ENCODE measurements around the gene MYBBP1A.

MYBBP1A gene

GRCh38 chr17:4547118-4547906 is 7.9 kb downstream of the MYBBP1A start:
- no peak for DNase-seq

GRCh38 chr17:4545217-4545951 is 9.8 kb downstream of the MYBBP1A start:
- no peak for DNase-seq

GRCh38 chr17:4544951-4545216 is 10.3 kb downstream of the MYBBP1A start:
- DNase-seq, result no peak

GRCh38 chr17:4544135-4544950 is 10.8 kb downstream of the MYBBP1A start:
- DNase-seq, result no peak

- DNase-seq, result no peak
These were observed 11.6 kb downstream of the MYBBP1A start for GRCh38 chr17:4543557-4544026.

- no peak for DNase-seq
These were observed 12.4 kb downstream of the MYBBP1A start for GRCh38 chr17:4542726-4543191.

GRCh38 chr17:4542003-4542725 is 13.0 kb downstream of the MYBBP1A start:
- DNase-seq, result no peak

GRCh38 chr17:4541328-4542002 is 13.7 kb downstream of the MYBBP1A start:
- no peak for DNase-seq

GRCh38 chr17:4540687-4541327 is 14.4 kb downstream of the MYBBP1A start:
- no peak for DNase-seq

GRCh38 chr17:4540224-4540651 is 14.9 kb downstream of the MYBBP1A start:
- no peak for DNase-seq

- DNase-seq, result no peak
These were observed 15.5 kb downstream of the MYBBP1A start for GRCh38 chr17:4539576-4540223.

- DNase-seq, result no peak
These were observed 16.2 kb downstream of the MYBBP1A start for GRCh38 chr17:4539025-4539424.

- DNase-seq, result no peak
These were observed 16.8 kb downstream of the MYBBP1A start for GRCh38 chr17:4538236-4539002.

- no peak for DNase-seq
These were observed 17.5 kb downstream of the MYBBP1A start for GRCh38 chr17:4537451-4538235.

GRCh38 chr17:4536742-4537411 is 18.3 kb downstream of the MYBBP1A start:
- no peak for DNase-seq

GRCh38 chr17:4536259-4536741 is 18.9 kb downstream of the MYBBP1A start:
- DNase-seq, result peak; percentile 13

GRCh38 chr17:4535667-4536258 is 19.4 kb downstream of the MYBBP1A start:
- no peak for DNase-seq

Data from fibroblast of skin of right quadriceps (primary cell).